WTC11 (cell line): Measurements from ENCODE around the gene TUB. TPM values are rescaled to one million over a fixed set of nuclear protein-coding genes. Genes with fewer than 3 reads are reported as not detected.

Source experiments
- ATAC-seq: fragments of 200-7000 bp; cut with Tn5 transposase; 2 replicates; pipeline ENCODE4 v1.10.0; 2021; ENCODE audit warnings: mild to moderate bottlenecking, moderate library complexity
- CTCF ChIA-PET: fragments of 300-600 bp; sonication (Branson Sonifier 250); formaldehyde crosslinking; loops from one replicate; lab custom pipeline; 2021; ENCODE audit warnings: antibody characterized with exemption; lab: Charles Lee
- POLR2A ChIA-PET: fragments of 350-600 bp; sonication (Branson Sonifier 250); formaldehyde crosslinking; loops from one replicate; lab custom pipeline; 2021; ENCODE audit warnings: antibody characterized with exemption; lab: Charles Lee
- DNase-seq: peaks from one replicate; pipeline ENCODE4 v3.0.0; 2021; ENCODE audit warnings: low spot score
- H3K27ac Mint-ChIP-seq: 2 replicates; pipeline ENCODE4 v1.8.0; 2021; ENCODE audit warnings: mixed read lengths
- H3K27me3 Mint-ChIP-seq: 2 replicates; pipeline ENCODE4 v1.8.0; 2021; ENCODE audit warnings: low read depth, mild to moderate bottlenecking, moderate library complexity, mixed read lengths
- H3K36me3 Mint-ChIP-seq: 2 replicates; pipeline ENCODE4 v1.8.0; 2021; ENCODE audit warnings: mixed read lengths
- H3K4me1 Mint-ChIP-seq: 2 replicates; pipeline ENCODE4 v1.8.0; 2022; ENCODE audit warnings: mixed read lengths
- H3K4me3 Mint-ChIP-seq: 2 replicates; pipeline ENCODE4 v1.8.0; 2021; ENCODE audit warnings: mild to moderate bottlenecking, moderate library complexity, mixed read lengths
- H3K9me3 Mint-ChIP-seq: 2 replicates; pipeline ENCODE4 v1.8.0; 2021; ENCODE audit warnings: mixed read lengths
- ATF6 ChIP-seq: sonication (generic); formaldehyde crosslinking; IDR thresholded peaks from 2 replicates; pipeline ENCODE4 v1.8.1; 2023; ENCODE audit warnings: mild to moderate bottlenecking, missing genetic modification reagents
- ELF4 ChIP-seq: sonication (generic); formaldehyde crosslinking; IDR thresholded peaks from 2 replicates; pipeline ENCODE4 v1.8.1; 2022; ENCODE audit warnings: low read depth, mild to moderate bottlenecking, moderate library complexity, missing genetic modification reagents
- GRHL2 ChIP-seq: fragments of 250-450 bp; sonication (Bioruptor Pico); IDR thresholded peaks from 2 replicates; pipeline ENCODE4 v1.8.0; 2022; ENCODE audit warnings: mild to moderate bottlenecking, moderate library complexity; ENCODE audit not compliant: insufficient replicate concordance, severe bottlenecking
- GTF2I ChIP-seq: fragments of 250-450 bp; sonication (Bioruptor Pico); conservative IDR thresholded peaks from 2 replicates; pipeline ENCODE4 v1.4.0; 2021; ENCODE audit warnings: mild to moderate bottlenecking
- HMGXB4 ChIP-seq: sonication (generic); formaldehyde crosslinking; IDR thresholded peaks from 2 replicates; pipeline ENCODE4 v1.8.1; 2023; ENCODE audit warnings: mild to moderate bottlenecking, moderate library complexity, missing genetic modification reagents
- IRF2 ChIP-seq: sonication (generic); formaldehyde crosslinking; IDR thresholded peaks from 2 replicates; pipeline ENCODE4 v1.8.0; 2022; ENCODE audit warnings: low read depth, missing genetic modification reagents, borderline replicate concordance
- NFATC4 ChIP-seq: fragments of 250-450 bp; sonication (Bioruptor Pico); IDR thresholded peaks from 2 replicates; pipeline ENCODE4 v1.9.0; 2021; ENCODE audit warnings: mild to moderate bottlenecking
- NR3C1 ChIP-seq: sonication (generic); formaldehyde crosslinking; conservative IDR thresholded peaks from 2 replicates; pipeline ENCODE4 v1.8.1; 2023; ENCODE audit warnings: low read depth, mild to moderate bottlenecking, missing genetic modification reagents
- PRDM15 ChIP-seq: sonication (generic); formaldehyde crosslinking; IDR thresholded peaks from 2 replicates; pipeline ENCODE4 v1.8.0; 2022; ENCODE audit warnings: missing genetic modification reagents
- PRRX2 ChIP-seq: fragments of 250-450 bp; sonication (Bioruptor Pico); IDR thresholded peaks from 2 replicates; pipeline ENCODE4 v1.8.0; 2021; ENCODE audit warnings: mild to moderate bottlenecking
- RORB ChIP-seq: fragments of 250-450 bp; sonication (Bioruptor Pico); IDR thresholded peaks from 2 replicates; pipeline ENCODE4 v1.9.0; 2021; ENCODE audit warnings: mild to moderate bottlenecking
- STAT6 ChIP-seq: sonication (generic); formaldehyde crosslinking; conservative IDR thresholded peaks from 2 replicates; pipeline ENCODE4 v1.8.1; 2023; ENCODE audit warnings: mild to moderate bottlenecking, low read depth, missing genetic modification reagents, moderate library complexity
- ZNF138 ChIP-seq: sonication (generic); formaldehyde crosslinking; conservative IDR thresholded peaks from 2 replicates; pipeline ENCODE4 v1.8.1; 2022; ENCODE audit warnings: mild to moderate bottlenecking, moderate library complexity, missing genetic modification reagents
- ZNF416 ChIP-seq: fragments of 250-450 bp; sonication (Bioruptor Pico); IDR thresholded peaks from 2 replicates; pipeline ENCODE4 v1.9.0; 2021; ENCODE audit warnings: mild to moderate bottlenecking, inconsistent platforms
- total RNA-seq: library from RNA; stranded (reverse); gene quantifications from 3 replicates; pipeline ENCODE4 v1.2.3, GENCODE V29; 2021

Gene TUB
- total RNA-seq, 1 experiment from 2014 or later: 32.1 TPM

- no peak for DNase-seq
- no peak for ATAC-seq
- peaks cover 61% of the 10 kb centered on the region for H3K4me1 Mint-ChIP-seq
- TF ChIP-seq HMGXB4 (CRISPR knock-in tag): no peak
- no peak for TF ChIP-seq ZNF138
- TF ChIP-seq PRRX2: no peak
- TF ChIP-seq GRHL2: no peak
- TF ChIP-seq ELF4 (CRISPR knock-in tag): no peak
- no peak for TF ChIP-seq NFATC4 (CRISPR knock-in tag)
- TF ChIP-seq ZNF416: no peak
- no peak for TF ChIP-seq NR3C1 (CRISPR knock-in tag)
- no peak for TF ChIP-seq GTF2I (CRISPR knock-in tag)
- TF ChIP-seq PRDM15: no peak
- H3K9me3 Mint-ChIP-seq: no peaks in the 10 kb centered on the region
- H3K27me3 Mint-ChIP-seq: peaks cover 23% of the 10 kb centered on the region
- CTCF ChIA-PET: interaction anchor here (0.6 to 9.9 kb wide), 4 partner anchors 29 to 77 kb away, joined by 3 to 278 read pairs (median 130); no protein-coding TSS in a partner anchor
- H3K27ac Mint-ChIP-seq: no peak overlapping the region
- POLR2A ChIA-PET: no interaction called here
- no peaks in the 10 kb centered on the region for H3K36me3 Mint-ChIP-seq
- H3K4me3 Mint-ChIP-seq: no peak overlapping the region
Observed at GRCh38 chr11:8084352-8084751, 3.3 kb downstream of the TUB start.

GRCh38 chr11:8085011-8085645 lies 4.1 kb downstream of the TUB start:
- DNase-seq (no peak), ATAC-seq (no peak)
- ChIA-PET CTCF (interaction anchor here (1.5 to 10.3 kb wide), 6 partner anchors 12 to 98 kb away, joined by 4 to 278 read pairs (median 128); partner anchors contain the start of gene EIF3F), POLR2A (no interaction called here)
- TF ChIP-seq IRF2 (CRISPR knock-in tag): no peak
- no peak for TF ChIP-seq STAT6
- Mint-ChIP-seq H3K4me1 (peaks cover 60% of the 10 kb centered on the region), H3K36me3 (no peaks in the 10 kb centered on the region), H3K27me3 (peaks cover 16% of the 10 kb centered on the region), H3K9me3 (no peaks in the 10 kb centered on the region), H3K4me3 (no peak overlapping the region), H3K27ac (no peak overlapping the region)

GRCh38 chr11:8086001-8086479 lies 5.0 kb downstream of the TUB start:
- Mint-ChIP-seq H3K4me3 (no peak overlapping the region), H3K36me3 (no peaks in the 10 kb centered on the region), H3K27me3 (peaks cover 9% of the 10 kb centered on the region), H3K4me1 (peaks cover 58% of the 10 kb centered on the region), H3K27ac (no peak overlapping the region), H3K9me3 (no peaks in the 10 kb centered on the region)
- DNase-seq (no peak), ATAC-seq (no peak)
- no peak for TF ChIP-seq RORB (CRISPR knock-in tag)
- TF ChIP-seq ATF6 (CRISPR knock-in tag): no peak
- ChIA-PET POLR2A (interaction anchor here (0.5 to 0.6 kb wide), 2 partner anchors 31 to 191 kb away, joined by 3 read pairs; no protein-coding TSS in a partner anchor), CTCF (interaction anchor here (0.8 to 10.3 kb wide), 10 partner anchors 13 to 99 kb away, joined by 3 to 278 read pairs (median 18); partner anchors contain the start of gene EIF3F)
